HepG2 (cell line): Measurements from ENCODE around the gene RASL10A. TPM values are rescaled to one million over a fixed set of nuclear protein-coding genes. Genes with fewer than 3 reads are reported as not detected.

Experiments
- ATAC-seq: fragments of 200-7000 bp; cut with Tn5 transposase; 3 replicates; pipeline ENCODE4 v1.9.1; 2020; ENCODE audit warnings: mild to moderate bottlenecking, moderate library complexity
- BruUV-seq: library from RNA; stranded (reverse); fragments of 400-500 nt; replicated peaks from 2 replicates; lab custom pipeline; 2021; lab: Mats Ljungman, UMichigan
- CTCF ChIA-PET: fragments of 300-600 bp; formaldehyde crosslinking; extraction: SDS; loops from one replicate; lab custom pipeline; 2021; ENCODE audit warnings: low total read pairs, inconsistent platforms, low intra/inter-chr PET ratio; lab: Yijun Ruan, JAX
- POLR2A ChIA-PET: fragments of 350-600 bp; sonication (Branson Sonifier 250); formaldehyde crosslinking; loops from one replicate; lab custom pipeline; 2020; ENCODE audit warnings: antibody characterized with exemption, inconsistent platforms; lab: Yijun Ruan, JAX
- DNase-seq: peaks from one replicate; pipeline ENCODE4 v3.0.0-alpha.2; 2015; ENCODE audit warnings: low spot score
- FAIRE-seq: peaks from 3 replicates; lab custom pipeline; 2011; peaks lifted over from hg19 to GRCh38; lab: Jason Lieb, UNC
- H2AFZ ChIP-seq: one replicate; pipeline ENCODE4 v1.6.1; 2011; ENCODE audit warnings: low read length, inconsistent platforms
- H3K27ac ChIP-seq: fragments of 300-600 bp; 3 replicates; pipeline ENCODE4 v1.8.0; 2011; ENCODE audit warnings: mixed run types, mild to moderate bottlenecking, mixed read lengths, low read length, inconsistent platforms; ENCODE audit not compliant: insufficient read depth; ENCODE audit errors: extremely low read length
- H3K27me3 ChIP-seq, 2 experiments: fragments of 200-600 bp in 1 of 2; 2 replicates in 1 of 2; 3 replicates in 1 of 2; pipeline versions ENCODE4 v1.6.0 to v1.8.0; 2011; ENCODE audit warnings: low read length in 2 of 2, mild to moderate bottlenecking in 2 of 2, moderate library complexity in 2 of 2, inconsistent platforms in 1 of 2; ENCODE audit not compliant: insufficient read depth in 2 of 2, control insufficient read depth in 1 of 2
- H3K36me3 ChIP-seq, 2 experiments: fragments of 200-600 bp in 1 of 2; replicated peaks in 1 of 2; 2 replicates in 1 of 2; 3 replicates in 1 of 2; pipeline versions ENCODE4 v1.5.1 to v1.8.0; 2011; ENCODE audit warnings: low read length in 2 of 2, inconsistent platforms in 1 of 2; ENCODE audit not compliant: insufficient read depth in 2 of 2, control insufficient read depth in 1 of 2
- H3K4me1 ChIP-seq: 2 replicates; pipeline ENCODE4 v1.5.1; 2012; ENCODE audit warnings: low read length, inconsistent platforms; ENCODE audit not compliant: insufficient read depth
- H3K4me2 ChIP-seq: 2 replicates; pipeline ENCODE4 v1.6.0; 2011; ENCODE audit warnings: low read depth, low read length, inconsistent platforms
- H3K4me3 ChIP-seq, 3 experiments: fragments of 200-600 bp in 1 of 3; sonication (generic), shearing (Covaris generic) in 1 of 3; replicated peaks in 1 of 3; 2 replicates each; pipeline ENCODE4 v1.5.1; 2011 to 2016; ENCODE audit warnings: low read length in 3 of 3, inconsistent platforms in 2 of 3, low read depth in 2 of 3, mild to moderate bottlenecking in 2 of 3, control low read depth in 1 of 3, mixed read lengths in 1 of 3; ENCODE audit not compliant: insufficient read depth in 1 of 3
- H3K79me2 ChIP-seq: one replicate; pipeline ENCODE4 v1.6.1; 2011; ENCODE audit warnings: low read length, inconsistent platforms; ENCODE audit not compliant: insufficient read depth
- H3K9ac ChIP-seq: 2 replicates; pipeline ENCODE4 v1.6.0; 2011; ENCODE audit warnings: mild to moderate bottlenecking, low read depth, low read length, inconsistent platforms; ENCODE audit not compliant: insufficient read depth
- H3K9me3 ChIP-seq: 2 replicates; pipeline ENCODE4 v1.5.1; 2012; ENCODE audit warnings: mild to moderate bottlenecking, low read length
- H4K20me1 ChIP-seq: 2 replicates; pipeline ENCODE4 v1.6.0; 2011; ENCODE audit warnings: inconsistent platforms, mild to moderate bottlenecking, low read length, moderate library complexity; ENCODE audit not compliant: insufficient read depth
- BCLAF1 ChIP-seq: fragments of 450-650 bp; IDR thresholded peaks from 2 replicates; pipeline ENCODE4 v1.6.1; 2017; ENCODE audit warnings: mild to moderate bottlenecking
- CBFB ChIP-seq: sonication (generic); formaldehyde crosslinking; IDR thresholded peaks from 2 replicates; pipeline ENCODE4 v1.4.0; 2020; ENCODE audit warnings: missing genetic modification reagents
- CC2D1A ChIP-seq: sonication (generic); formaldehyde crosslinking; IDR thresholded peaks from 2 replicates; pipeline ENCODE4 v1.8.1; 2023; ENCODE audit warnings: mild to moderate bottlenecking, missing genetic modification reagents
- CEBPB ChIP-seq: IDR thresholded peaks from 2 replicates; pipeline ENCODE4 v1.6.1; 2011; ENCODE audit warnings: low read depth, low read length, improper control_type of control experiment, borderline replicate concordance
- ETV5 ChIP-seq: IDR thresholded peaks from 2 replicates; pipeline ENCODE4 v1.6.1; 2018; ENCODE audit warnings: missing biosample characterization, missing genetic modification reagents, inconsistent platforms, borderline replicate concordance
- GFI1 ChIP-seq: sonication (generic); formaldehyde crosslinking; IDR thresholded peaks from 2 replicates; pipeline ENCODE4 v1.5.0; 2020; ENCODE audit warnings: missing genetic modification reagents, mild to moderate bottlenecking, borderline replicate concordance
- JDP2 ChIP-seq: sonication (generic); formaldehyde crosslinking; IDR thresholded peaks from 2 replicates; pipeline ENCODE4 v1.8.1; 2022; ENCODE audit warnings: missing genetic modification reagents, borderline replicate concordance
- NR2F1 ChIP-seq, 2 experiments: fragments of 450-650 bp in 1 of 2; formaldehyde crosslinking in 1 of 2; IDR thresholded peaks; 2 replicates each; pipeline versions ENCODE4 v1.5.0 to v1.6.1; 2016 to 2020; ENCODE audit warnings: mild to moderate bottlenecking in 1 of 2, missing compliant biosample characterization in 1 of 2, missing genetic modification reagents in 1 of 2, moderate library complexity in 1 of 2
- ZNF687 ChIP-seq: sonication (generic); formaldehyde crosslinking; IDR thresholded peaks from 2 replicates; pipeline ENCODE4 v1.5.1; 2020; ENCODE audit warnings: mild to moderate bottlenecking, missing genetic modification reagents, moderate library complexity
- ZNF749 ChIP-seq: sonication (generic); formaldehyde crosslinking; IDR thresholded peaks from 2 replicates; pipeline ENCODE4 v1.8.0; 2022; ENCODE audit warnings: mild to moderate bottlenecking, missing genetic modification reagents, moderate library complexity, borderline replicate concordance
- WGBS: methylation state at CpG from one replicate; pipeline ENCODE4 v1.1.6; 2017; ENCODE audit warnings: low lambda C conversion rate; 5-methylcytosine and 5-hydroxymethylcytosine counted together
- in situ Hi-C: cut with HindIII; loops from 2 replicates; pipeline ENCODE4 v1.10.0; 2017; ENCODE audit warnings: low pct_unique_long_range_greater_than_20kb; ENCODE audit not compliant: extremely low pct_ligation_motif_present
- intact Hi-C: fragments of 100-400 bp; cut with micrococcal nuclease; formaldehyde crosslinking; loops from one replicate; pipeline ENCODE4 v1.10.0; 2022; ENCODE audit not compliant: unreplicated experiment
- polyA plus RNA-seq, 8 experiments: library from polyadenylated mRNA; depleted of rRNA in 3 of 8; stranded (reverse) in 7 of 8; unstranded in 1 of 8; fragments of >200 nt; fragmentation: Illumina TruSeq in 4 of 8; extraction: Trizol in 4 of 8; gene quantifications; 2 replicates each; pipeline versions ENCODE4 v1.2.1 to v1.2.3, GENCODE V29; 2011 to 2016; ENCODE audit warnings: low read depth in 4 of 8, missing spikeins in 1 of 8, mixed read lengths in 1 of 8; ENCODE audit not compliant: insufficient read depth in 1 of 8
- total RNA-seq, 5 experiments: library from RNA; depleted of rRNA; stranded (reverse); fragments of >200 nt; fragmentation: Illumina TruSeq; extraction: Trizol; gene quantifications; 2 replicates each; pipeline ENCODE4 v1.2.3, GENCODE V29; 2016; ENCODE audit warnings: low read depth in 1 of 5

The RASL10A gene
- total and polyA plus RNA-seq, 2 of the 13 experiments (the other 11 are each of a cell fraction or from before 2014, with no cell fraction given), result 0.05 to 0.22 TPM

- Histone ChIP-seq H3K27ac (no peak overlapping the region), H3K9me3 (no peaks in the 10 kb centered on the region), H3K4me2 (no peak overlapping the region), H3K27me3 (no peaks in the 10 kb centered on the region), H3K4me1 (peaks cover 14% of the 10 kb centered on the region), H2AFZ (no peak overlapping the region), H3K9ac (no peak overlapping the region), H3K79me2 (no peaks in the 10 kb centered on the region), H4K20me1 (no peaks in the 10 kb centered on the region), H3K4me3 (no peak overlapping the region), H3K36me3 (peaks cover 16 to 39% of the 10 kb centered on the region in 2 experiments)
- no TSS peak for BruUV-seq
- ChIA-PET CTCF (no interaction called here), POLR2A (no interaction called here)
- TF ChIP-seq JDP2 (CRISPR knock-in tag) (no peak), GFI1 (CRISPR knock-in tag) (no peak), ZNF749 (CRISPR knock-in tag) (no peak), CBFB (CRISPR knock-in tag) (no peak)
- no peak for FAIRE-seq
- intact Hi-C loops, result no loop called here
- in situ Hi-C loops, result no loop called here
- ATAC-seq, result no peak
- 96% methylated on average over 6 of the region's 7 CpGs for WGBS
- DNase-seq, result no peak
Measured at GRCh38 chr22:29334148-29334547, 18.7 kb upstream of the RASL10A start.

GRCh38 chr22:29332886-29333496 is 17.5 kb upstream of the RASL10A start:
- Histone ChIP-seq H3K9me3 (no peaks in the 10 kb centered on the region), H3K4me3 (no peak overlapping the region), H3K4me1 (peaks cover 14% of the 10 kb centered on the region), H3K27ac (no peak overlapping the region), H2AFZ (no peak overlapping the region), H4K20me1 (no peaks in the 10 kb centered on the region), H3K9ac (no peak overlapping the region), H3K4me2 (no peak overlapping the region), H3K36me3 (peaks cover 12 to 28% of the 10 kb centered on the region in 2 experiments), H3K27me3 (no peaks in the 10 kb centered on the region), H3K79me2 (no peaks in the 10 kb centered on the region)
- ATAC-seq (no peak), DNase-seq (no peak), FAIRE-seq (no peak)
- no peak for TF ChIP-seq BCLAF1
- 0 out of 2 replicates have a peak, but pooled peaks have one; percentile 15 for TF ChIP-seq CEBPB
- TF ChIP-seq NR2F1 (CRISPR knock-in tag; IDR thresholded peaks at IDR 0.05), result no peak
- no peak for TF ChIP-seq ZNF687 (CRISPR knock-in tag)
- TF ChIP-seq ETV5 (CRISPR knock-in tag), result no peak
- TF ChIP-seq CC2D1A (CRISPR knock-in tag), result no peak
- in situ Hi-C loops, result no loop called here
- CTCF ChIA-PET, result no interaction called here
- WGBS, result no CpG with 5 or more reads among the region's 8 CpGs
- POLR2A ChIA-PET, result no interaction called here
- intact Hi-C loops, result no loop called here
- no TSS peak for BruUV-seq
